Smooth muscle cell (in vitro differentiated cells): ENCODE measurements around the gene FREY1. TPM values are rescaled to one million over a fixed set of nuclear protein-coding genes. Genes with fewer than 3 reads are reported as not detected.

Source experiments
- DNase-seq: peaks from one replicate; lab custom pipeline; 2025; ENCODE audit not compliant: unreplicated experiment; lab: John Stamatoyannopoulos, UW
- H2AFZ ChIP-seq: fragments of 200-600 bp; sonication (generic); 2 replicates; pipeline ENCODE4 v1.6.0; 2016; ENCODE audit warnings: antibody characterized with exemption, low read depth, mild to moderate bottlenecking
- H3F3A ChIP-seq: fragments of 200-600 bp; sonication (generic); 2 replicates; pipeline ENCODE4 v1.6.0; 2017; ENCODE audit warnings: antibody characterized with exemption, low read depth
- H3K27ac ChIP-seq: fragments of 200-600 bp; sonication (generic); 2 replicates; pipeline ENCODE4 v1.5.1; 2016; ENCODE audit warnings: low read depth, mild to moderate bottlenecking
- H3K27me3 ChIP-seq: fragments of 200-600 bp; sonication (generic); 2 replicates; pipeline ENCODE4 v1.6.1; 2016; ENCODE audit warnings: low read depth, mild to moderate bottlenecking
- H3K36me3 ChIP-seq: fragments of 200-600 bp; sonication (generic); 2 replicates; pipeline ENCODE4 v1.5.1; 2016; ENCODE audit warnings: low read depth
- H3K4me1 ChIP-seq: fragments of 200-600 bp; sonication (generic); 2 replicates; pipeline ENCODE4 v1.5.1; 2016; ENCODE audit warnings: low read depth
- H3K4me2 ChIP-seq: fragments of 200-600 bp; sonication (generic); 2 replicates; pipeline ENCODE4 v1.6.0; 2016; ENCODE audit warnings: mild to moderate bottlenecking
- H3K4me3 ChIP-seq: fragments of 200-600 bp; sonication (generic); 2 replicates; pipeline ENCODE4 v1.5.1; 2016; ENCODE audit warnings: mild to moderate bottlenecking
- H3K79me2 ChIP-seq: fragments of 200-600 bp; sonication (generic); 2 replicates; pipeline ENCODE4 v1.6.0; 2016; ENCODE audit warnings: low read depth, mild to moderate bottlenecking
- H3K9ac ChIP-seq: fragments of 200-600 bp; sonication (generic); 2 replicates; pipeline ENCODE4 v1.6.0; 2016; ENCODE audit warnings: low read depth
- H3K9me3 ChIP-seq: fragments of 200-600 bp; sonication (generic); replicated peaks from 2 replicates; pipeline ENCODE4 v1.5.1; 2016; ENCODE audit warnings: low read depth
- H4K20me1 ChIP-seq: fragments of 200-600 bp; sonication (generic); 2 replicates; pipeline ENCODE4 v1.6.0; 2016; ENCODE audit warnings: low read depth
- CTCF ChIP-seq: fragments of 200-600 bp; sonication (generic); IDR thresholded peaks from 2 replicates; pipeline ENCODE4 v1.5.1; 2017; ENCODE audit warnings: borderline replicate concordance, mild to moderate bottlenecking, antibody characterized with exemption; ENCODE audit not compliant: insufficient read depth, poor library complexity, severe bottlenecking
- WGBS: methylation state at CpG from one replicate; pipeline ENCODE4 v1.1.7; 2016; ENCODE audit warnings: low lambda C conversion rate; 5-methylcytosine and 5-hydroxymethylcytosine counted together
- polyA plus RNA-seq: library from polyadenylated mRNA; unstranded; fragments of >200 nt; fragmentation: Nextera tagmentation; extraction: Ambion mirVana; gene quantifications from 2 replicates; pipeline ENCODE4 v1.2.1, GENCODE V29; 2016
- total RNA-seq: library from RNA; depleted of rRNA; stranded (reverse); fragments of >200 nt; gene quantifications from 2 replicates; pipeline ENCODE4 v1.2.3, GENCODE V29; 2014

The FREY1 gene
- total and polyA plus RNA-seq, 2 experiments from 2014 or later, result 0.22 to 0.57 TPM

- H3K4me1 ChIP-seq, result peaks cover 17% of the 10 kb centered on the region
- no peaks in the 10 kb centered on the region for H3K36me3 ChIP-seq
- no peaks in the 10 kb centered on the region for H4K20me1 ChIP-seq
- no peak overlapping the region for H3K27ac ChIP-seq
- no peaks in the 10 kb centered on the region for H3F3A ChIP-seq
- H2AFZ ChIP-seq, result no peak overlapping the region
- H3K79me2 ChIP-seq, result peaks cover 8% of the 10 kb centered on the region
- H3K9ac ChIP-seq, result no peak overlapping the region
- 91% methylated on average over 13 of the region's 13 CpGs for WGBS
- H3K9me3 ChIP-seq, result no peaks in the 10 kb centered on the region
- TF ChIP-seq CTCF, result no peak
- no peak overlapping the region for H3K4me2 ChIP-seq
- no peak overlapping the region for H3K4me3 ChIP-seq
- no peak for DNase-seq
- peaks cover under 1% of the 10 kb centered on the region for H3K27me3 ChIP-seq
Measured at GRCh38 chr11:45915446-45915845, 8.4 kb upstream of the FREY1 start.

- Histone ChIP-seq H4K20me1 (no peaks in the 10 kb centered on the region), H3K4me3 (no peak overlapping the region), H3K9ac (no peak overlapping the region), H3K36me3 (no peaks in the 10 kb centered on the region), H3K27me3 (no peaks in the 10 kb centered on the region), H3F3A (no peaks in the 10 kb centered on the region), H2AFZ (no peak overlapping the region), H3K9me3 (no peaks in the 10 kb centered on the region), H3K79me2 (peaks cover 8% of the 10 kb centered on the region), H3K4me1 (peaks cover 8% of the 10 kb centered on the region), H3K27ac (no peak overlapping the region), H3K4me2 (no peak overlapping the region)
- WGBS, result 93% methylated on average over 21 of the region's 22 CpGs
- no peak for TF ChIP-seq CTCF
- no peak for DNase-seq
Measured at GRCh38 chr11:45913942-45914635, 7.0 kb upstream of the FREY1 start.

GRCh38 chr11:45913514-45913913 is 6.4 kb upstream of the FREY1 start:
- H3K27me3 ChIP-seq, result no peaks in the 10 kb centered on the region
- peaks cover 8% of the 10 kb centered on the region for H3K79me2 ChIP-seq
- DNase-seq, result no peak
- H3K4me1 ChIP-seq, result peaks cover 4% of the 10 kb centered on the region
- H3K4me3 ChIP-seq, result no peak overlapping the region
- H3K27ac ChIP-seq, result no peak overlapping the region
- TF ChIP-seq CTCF, result no peak
- no peak overlapping the region for H3K4me2 ChIP-seq
- H3K9ac ChIP-seq, result no peak overlapping the region
- no peaks in the 10 kb centered on the region for H3K9me3 ChIP-seq
- no peak overlapping the region for H2AFZ ChIP-seq
- H3F3A ChIP-seq, result no peaks in the 10 kb centered on the region
- 98% methylated on average over 19 of the region's 19 CpGs for WGBS
- H4K20me1 ChIP-seq, result no peaks in the 10 kb centered on the region
- H3K36me3 ChIP-seq, result no peaks in the 10 kb centered on the region

- Histone ChIP-seq H3K9me3 (no peaks in the 10 kb centered on the region), H2AFZ (no peak overlapping the region), H4K20me1 (no peaks in the 10 kb centered on the region), H3K36me3 (no peaks in the 10 kb centered on the region), H3K79me2 (no peaks in the 10 kb centered on the region), H3F3A (no peaks in the 10 kb centered on the region), H3K9ac (no peak overlapping the region), H3K4me3 (no peak overlapping the region), H3K4me1 (no peaks in the 10 kb centered on the region), H3K27ac (no peak overlapping the region), H3K4me2 (no peak overlapping the region), H3K27me3 (no peaks in the 10 kb centered on the region)
- WGBS, result 94% methylated on average over 9 of the region's 9 CpGs
- DNase-seq, result no peak
- TF ChIP-seq CTCF, result no peak
Measured at GRCh38 chr11:45910623-45911022, 3.6 kb upstream of the FREY1 start.
